Stimulated activated CD8-positive, alpha-beta memory T cell treated with anti-CD3 and anti-CD28 coated beads, Interleukin-12 subunit alpha, Interleukin-12 subunit beta, amount 100 ng/mL, for 24 hours (primary cell): ENCODE results near the gene TXLNB.
"Not testable (repeated sequence)": the region's sequence is repeated elsewhere in the genome, so short reads cannot be mapped to it uniquely, and the experiment has no call there.

ENCODE experiments used
- DNase-seq: peaks from one replicate; pipeline ENCODE4 v3.0.0-alpha.2; 2020; ENCODE audit errors: extremely low read depth

TXLNB gene

DNA sequence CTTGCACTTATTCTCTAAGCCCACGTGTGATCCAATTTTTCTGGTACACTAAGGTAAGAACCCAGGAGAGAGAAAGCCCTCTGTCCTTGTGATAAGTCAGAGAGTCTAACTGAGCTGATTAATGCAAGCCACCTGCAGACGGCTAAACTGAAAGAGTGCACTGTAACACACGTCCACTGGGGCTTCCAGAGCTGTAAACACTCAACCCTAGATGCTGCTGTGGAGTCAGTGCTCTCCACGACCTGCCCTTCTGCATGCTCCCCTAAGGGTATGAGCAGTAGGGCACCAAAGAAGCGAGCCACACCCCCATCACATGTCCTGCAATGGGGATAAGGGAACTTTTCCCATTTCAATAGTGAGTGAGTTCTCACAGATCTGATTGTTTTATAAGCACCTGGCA is 55.7 kb downstream of the TXLNB start:
- DNase-seq: no peak

DNA sequence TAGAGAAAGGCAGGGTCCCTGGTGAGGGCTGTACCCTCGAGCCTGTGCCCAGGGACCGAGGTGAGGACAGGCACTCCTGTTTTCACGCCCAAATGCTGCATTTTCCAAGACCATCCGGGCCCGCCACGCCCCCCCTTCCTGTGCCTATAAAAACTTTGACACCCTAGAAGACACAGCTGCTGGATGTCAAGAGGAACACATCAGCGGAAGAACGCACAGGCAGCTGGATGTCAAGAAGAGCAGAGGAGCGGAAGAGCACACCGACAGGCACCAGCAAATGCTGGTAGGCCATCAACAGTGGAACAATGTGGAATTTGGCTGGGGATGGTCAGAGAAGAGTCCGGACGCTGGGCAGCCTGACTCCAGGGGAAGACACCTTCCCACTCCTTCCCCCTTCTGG is 56.1 kb downstream of the TXLNB start:
- DNase-seq: no peak

DNA sequence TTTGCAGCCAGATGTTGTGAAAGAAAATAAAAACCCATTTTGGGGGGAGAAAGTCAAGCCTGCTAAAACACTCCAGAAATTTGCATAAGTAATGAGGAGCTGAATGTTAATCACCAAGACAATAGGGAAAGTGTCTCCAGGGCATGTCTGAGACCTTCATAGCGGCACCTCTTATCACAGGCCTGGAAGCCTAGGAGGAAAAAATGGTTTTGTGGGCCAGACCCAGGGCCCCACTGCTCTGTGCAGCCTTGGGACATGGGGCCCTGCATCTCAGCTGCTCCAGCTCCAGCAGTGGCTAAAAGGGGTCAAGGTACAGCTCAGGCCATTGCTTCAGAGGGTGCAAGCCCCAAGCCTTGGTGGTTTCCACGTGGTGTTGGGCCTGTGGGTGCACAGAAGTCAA is 57.6 kb downstream of the TXLNB start:
- DNase-seq: not testable (repeated sequence)

- no peak for DNase-seq
Observed at GRCh38 chr6:139231206-139231605, 60.6 kb downstream of the TXLNB start.

GRCh38 chr6:139230391-139230840 is 61.4 kb downstream of the TXLNB start:
- DNase-seq: no peak

- not testable (repeated sequence) for DNase-seq
Observed at GRCh38 chr6:139228387-139228786, 63.4 kb downstream of the TXLNB start.

DNA sequence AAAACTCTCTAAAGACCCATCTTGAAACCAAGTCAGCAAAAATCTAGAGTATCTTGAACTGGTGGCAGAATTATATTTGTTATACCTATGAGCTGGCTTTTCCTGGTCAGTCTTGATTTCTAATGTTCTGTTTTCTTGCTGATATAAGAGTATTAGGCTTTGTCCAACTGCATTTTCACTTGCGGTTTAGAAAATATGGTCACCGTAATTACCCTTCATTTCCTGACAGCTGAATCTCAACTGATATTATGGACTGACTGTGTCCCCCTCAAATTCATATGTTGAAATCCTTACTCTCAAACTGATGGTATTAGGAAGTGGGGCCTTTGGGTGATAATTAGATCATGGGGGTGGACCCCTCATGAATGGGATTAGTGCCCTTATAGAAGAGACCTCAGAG is 72.1 kb downstream of the TXLNB start:
- DNase-seq: no peak

GRCh38 chr6:139219271-139219729 is 72.5 kb downstream of the TXLNB start:
- peak; percentile 20 for DNase-seq

DNA sequence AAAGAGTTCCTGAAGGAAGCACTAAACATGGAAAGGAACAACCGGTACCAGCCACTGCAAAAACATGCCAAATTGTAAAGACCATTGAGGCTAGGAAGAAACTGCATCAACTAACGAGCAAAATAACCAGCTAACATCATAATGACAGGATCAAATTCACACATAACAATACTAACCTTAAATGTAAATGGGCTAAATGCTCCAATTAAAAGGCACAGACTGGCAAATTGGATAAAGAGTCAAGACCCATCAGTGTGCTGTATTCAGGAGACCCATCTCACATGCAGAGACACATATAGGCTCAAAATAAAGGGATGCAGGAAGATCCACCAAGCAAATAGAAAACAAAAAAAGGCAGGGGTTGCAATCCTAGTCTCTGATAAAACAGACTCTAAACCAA is 79.3 kb downstream of the TXLNB start:
- DNase-seq: not testable (repeated sequence)

GRCh38 chr6:139210766-139211165 is 81.0 kb downstream of the TXLNB start:
- not testable (repeated sequence) for DNase-seq

- DNase-seq: no peak
Observed at GRCh38 chr6:139205843-139206242, 86.0 kb downstream of the TXLNB start.

GRCh38 chr6:139204978-139205377 is 86.8 kb downstream of the TXLNB start:
- DNase-seq: no peak

DNA sequence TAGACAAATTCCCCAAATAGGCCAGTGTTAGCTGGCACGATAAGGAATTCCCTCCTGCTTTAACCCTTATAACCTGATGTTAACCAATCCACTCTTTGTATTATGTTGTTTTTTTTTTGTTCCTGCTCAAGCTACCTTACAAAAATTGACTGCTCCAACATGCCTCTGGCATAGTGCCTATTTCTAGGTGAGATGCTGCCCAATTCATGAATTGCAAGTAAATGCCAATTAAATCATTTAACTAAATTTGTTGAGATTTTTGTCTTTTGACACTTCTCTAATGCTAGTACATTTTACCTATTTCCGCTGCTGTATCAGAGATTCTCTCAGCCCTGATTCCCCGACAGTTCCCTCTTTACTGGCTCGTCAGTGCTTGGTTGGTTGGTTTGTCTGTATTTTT is 90.4 kb downstream of the TXLNB start:
- DNase-seq: no peak

DNA sequence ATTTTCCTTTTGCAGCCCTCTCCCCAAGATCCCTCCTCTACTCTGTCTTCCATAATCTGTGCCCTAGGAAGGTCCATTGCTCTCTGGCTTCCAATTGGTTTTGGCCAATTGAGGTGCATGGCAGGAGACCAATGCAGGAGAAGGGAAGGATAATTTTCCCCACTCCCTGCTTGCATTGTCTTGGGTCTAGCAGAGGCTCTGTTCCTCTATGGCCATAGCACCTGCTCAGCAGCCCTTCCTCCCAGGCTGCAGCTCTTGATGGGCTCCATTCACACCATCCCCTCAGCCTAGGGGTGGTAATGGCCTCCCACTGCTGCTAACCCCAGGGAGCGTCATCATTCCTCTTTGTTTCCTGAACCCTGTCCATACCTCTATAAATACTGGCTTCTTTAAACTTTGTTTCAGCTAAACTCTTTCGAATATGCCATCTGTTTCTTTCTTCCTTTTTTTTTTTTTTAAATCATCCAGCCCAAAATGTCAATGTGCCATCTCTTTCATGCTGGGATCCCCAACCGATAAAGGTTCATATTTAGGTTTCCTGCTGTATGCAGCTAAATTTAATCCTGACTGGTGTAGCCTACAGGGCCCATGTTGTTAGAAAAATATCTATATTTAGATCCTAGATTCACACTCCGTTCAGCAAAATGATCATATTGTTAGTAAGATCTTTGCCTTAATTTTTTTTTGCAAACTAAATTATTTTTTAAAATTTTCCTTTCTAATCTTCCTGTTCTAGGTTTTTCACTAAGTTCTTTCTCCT is 93.1 kb downstream of the TXLNB start:
- DNase-seq: no peak

DNA sequence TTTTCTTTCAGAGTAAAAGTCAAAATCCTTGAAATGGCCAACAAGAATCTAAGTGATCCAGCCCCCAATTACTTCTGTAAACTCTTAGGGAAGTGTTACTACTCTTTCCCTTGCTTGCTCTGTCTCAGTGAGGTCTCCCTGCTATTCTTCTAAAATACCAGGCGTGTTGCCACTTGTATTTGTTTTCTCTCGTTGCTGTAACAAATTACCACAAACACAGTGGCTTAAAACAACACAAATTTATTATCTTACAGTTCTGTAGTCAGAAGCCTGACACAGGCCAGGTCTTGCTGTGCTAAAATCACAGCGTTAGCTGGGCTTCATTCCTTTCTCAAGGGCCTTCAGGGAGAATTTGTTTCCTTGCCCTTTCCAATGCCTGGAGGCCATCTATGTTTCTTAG is 97.1 kb downstream of the TXLNB start:
- no peak for DNase-seq
